Measurements from ENCODE around the gene AIM2.

The AIM2 gene

DNA sequence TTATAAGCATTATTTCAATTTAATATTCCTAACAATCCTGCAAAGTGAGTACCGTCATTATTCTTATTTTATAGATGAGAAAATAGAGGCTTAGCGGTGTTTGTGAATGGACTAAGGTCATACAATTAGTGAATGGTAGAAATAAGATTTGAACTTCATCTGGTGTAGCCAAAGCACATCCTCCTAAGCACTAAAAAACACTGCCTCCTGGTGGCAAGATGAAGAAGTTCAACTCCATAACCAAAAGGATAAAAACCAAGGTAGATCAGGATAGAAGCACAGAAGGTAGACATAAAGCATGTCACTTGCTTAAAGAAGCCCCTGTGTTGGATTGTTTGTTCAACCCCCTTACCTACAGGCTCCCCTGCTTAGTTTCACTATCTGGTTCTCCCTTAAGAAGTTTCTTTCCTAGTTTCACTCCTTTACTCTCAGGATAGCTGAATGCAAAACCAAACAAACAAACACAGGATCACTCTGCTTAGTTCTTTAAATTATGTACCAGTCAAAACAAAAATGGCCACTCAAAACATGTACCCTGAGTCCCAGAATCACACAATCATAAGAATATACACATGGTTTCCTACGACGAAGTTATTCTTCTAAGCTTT, 12.7 kb upstream of the AIM2 start:
- no peak overlapping the region for H3K4me3 ChIP-seq (ENCODE audit: control insufficient read depth, low read depth, low read length)
- DNase-seq (ENCODE audit: low read depth): no peak
- TF ChIP-seq, protein P1, sequence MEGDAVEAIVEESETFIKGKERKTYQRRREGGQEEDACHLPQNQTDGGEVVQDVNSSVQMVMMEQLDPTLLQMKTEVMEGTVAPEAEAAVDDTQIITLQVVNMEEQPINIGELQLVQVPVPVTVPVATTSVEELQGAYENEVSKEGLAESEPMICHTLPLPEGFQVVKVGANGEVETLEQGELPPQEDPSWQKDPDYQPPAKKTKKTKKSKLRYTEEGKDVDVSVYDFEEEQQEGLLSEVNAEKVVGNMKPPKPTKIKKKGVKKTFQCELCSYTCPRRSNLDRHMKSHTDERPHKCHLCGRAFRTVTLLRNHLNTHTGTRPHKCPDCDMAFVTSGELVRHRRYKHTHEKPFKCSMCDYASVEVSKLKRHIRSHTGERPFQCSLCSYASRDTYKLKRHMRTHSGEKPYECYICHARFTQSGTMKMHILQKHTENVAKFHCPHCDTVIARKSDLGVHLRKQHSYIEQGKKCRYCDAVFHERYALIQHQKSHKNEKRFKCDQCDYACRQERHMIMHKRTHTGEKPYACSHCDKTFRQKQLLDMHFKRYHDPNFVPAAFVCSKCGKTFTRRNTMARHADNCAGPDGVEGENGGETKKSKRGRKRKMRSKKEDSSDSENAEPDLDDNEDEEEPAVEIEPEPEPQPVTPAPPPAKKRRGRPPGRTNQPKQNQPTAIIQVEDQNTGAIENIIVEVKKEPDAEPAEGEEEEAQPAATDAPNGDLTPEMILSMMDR (conservative IDR thresholded peaks at IDR 0.05; ENCODE audit: control insufficient read depth, insufficient read depth, low read depth, low read length): peak; percentile 57

DNA sequence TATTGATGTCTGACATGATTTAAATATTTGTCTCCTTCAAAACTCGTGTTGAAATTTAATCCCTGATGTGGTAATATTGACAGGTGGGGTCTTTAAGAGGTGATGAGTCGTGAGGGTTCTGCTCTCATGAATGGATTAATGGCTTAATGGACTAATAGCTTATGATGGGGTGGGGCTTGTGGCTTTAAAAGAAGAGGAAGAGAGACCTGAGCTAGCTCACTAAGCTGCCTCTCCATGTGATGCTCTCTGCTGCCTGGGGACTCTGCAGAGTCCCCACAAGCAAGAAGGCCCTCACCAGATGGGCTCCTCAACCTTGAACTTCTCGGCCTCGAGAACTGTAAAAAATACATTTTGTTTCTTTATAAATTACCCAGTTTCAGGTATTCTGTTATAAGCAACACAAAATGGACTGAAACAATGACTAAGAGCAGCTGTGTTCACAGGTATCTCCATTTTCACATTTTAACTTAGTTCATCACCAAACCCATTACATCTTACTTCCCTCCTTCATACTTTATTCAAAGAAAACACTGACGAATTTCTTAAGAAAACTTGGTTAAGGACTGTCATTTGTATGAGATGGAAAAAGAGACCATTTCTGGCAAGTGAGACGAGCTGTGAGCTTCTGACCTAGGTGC, 12.1 kb upstream of the AIM2 start:
- no peak overlapping the region for H3K4me3 ChIP-seq (ENCODE audit: control insufficient read depth, low read depth, low read length)
- DNase-seq (ENCODE audit: low read depth): no peak
- TF ChIP-seq, protein P1 (conservative IDR thresholded peaks at IDR 0.05; ENCODE audit: control insufficient read depth, insufficient read depth, low read depth, low read length): no peak

- H3K4me3 ChIP-seq (ENCODE audit: control insufficient read depth, low read depth, low read length): no peak overlapping the region
- TF ChIP-seq, protein P1 (conservative IDR thresholded peaks at IDR 0.05; ENCODE audit: control insufficient read depth, insufficient read depth, low read depth, low read length): no peak
- DNase-seq (ENCODE audit: low read depth): peak; percentile 91
Observed at GRCh38 chr1:159088050-159088449, 11.5 kb upstream of the AIM2 start.

DNA sequence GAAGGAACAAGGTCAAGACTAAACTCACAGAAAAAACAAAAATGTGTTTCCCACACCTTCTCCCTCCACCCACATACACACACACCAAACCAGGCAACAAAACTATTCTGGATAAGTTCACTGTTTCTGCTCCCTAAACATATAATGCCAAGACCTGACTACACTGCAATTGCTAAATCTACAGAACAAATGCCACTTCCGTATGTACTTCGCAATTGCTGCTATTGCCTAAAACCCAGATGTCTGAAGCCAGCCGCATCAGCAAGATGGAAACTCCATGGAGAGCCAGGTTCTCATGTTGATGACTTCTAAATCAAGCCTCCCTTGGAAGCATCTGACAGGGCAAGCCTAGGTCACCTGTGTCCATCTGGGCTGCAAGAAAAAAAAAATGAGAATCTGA, 8.3 kb upstream of the AIM2 start:
- no peak for DNase-seq (ENCODE audit: low read depth)
- H3K4me3 ChIP-seq (ENCODE audit: control insufficient read depth, low read depth, low read length): no peak overlapping the region
- TF ChIP-seq, protein P1 (conservative IDR thresholded peaks at IDR 0.05; ENCODE audit: control insufficient read depth, insufficient read depth, low read depth, low read length): no peak

GRCh38 chr1:159084152-159084551, 7.6 kb upstream of the AIM2 start:
- no peak for DNase-seq (ENCODE audit: low read depth)

GRCh38 chr1:159083013-159083412, 6.4 kb upstream of the AIM2 start:
- H3K4me3 ChIP-seq (ENCODE audit: control insufficient read depth, low read depth, low read length): no peak overlapping the region
- TF ChIP-seq, protein P1 (conservative IDR thresholded peaks at IDR 0.05; ENCODE audit: control insufficient read depth, insufficient read depth, low read depth, low read length): no peak
- DNase-seq (ENCODE audit: low read depth): no peak

More at GRCh38 chr1:159084152-159084551, 7.6 kb upstream of the AIM2 start:
- TF ChIP-seq, protein P1 (conservative IDR thresholded peaks at IDR 0.05; ENCODE audit: control insufficient read depth, insufficient read depth, low read depth, low read length): no peak
- H3K4me3 ChIP-seq (ENCODE audit: control insufficient read depth, low read depth, low read length): no peak overlapping the region
